Measurements from ENCODE around the gene PLCB4.

The PLCB4 gene

GRCh38 chr20:9075264-9076095 lies 6.6 kb downstream of the PLCB4 start:
- H3K9me2 ChIP-seq (replicated peaks; ENCODE audit: insufficient read depth, low read length): no peaks in the 10 kb centered on the region
- no peaks in the 10 kb centered on the region for H3K9me3 ChIP-seq (ENCODE audit: insufficient read depth, low read length)
- no peak overlapping the region for H3K9ac ChIP-seq (ENCODE audit: low read length)
- H4K20me1 ChIP-seq (ENCODE audit: low read depth, low read length): no peaks in the 10 kb centered on the region
- TF ChIP-seq CTCF (IDR thresholded peaks at IDR 0.05; ENCODE audit: insufficient read depth, low read length, poor library complexity, severe bottlenecking): no peak
- TF ChIP-seq EZH2phosphoT487 (conservative IDR thresholded peaks at IDR 0.05; ENCODE audit: low read length): no peak
- no peak overlapping the region for H2AFZ ChIP-seq (ENCODE audit: low read depth, low read length, severe bottlenecking)
- H3K36me3 ChIP-seq (ENCODE audit: low read length): no peaks in the 10 kb centered on the region
- H3K4me2 ChIP-seq (ENCODE audit: low read depth, low read length, poor library complexity, severe bottlenecking): no peak overlapping the region
- no peak overlapping the region for H3K27ac ChIP-seq (ENCODE audit: low read depth, low read length)
- no peaks in the 10 kb centered on the region for H3K27me3 ChIP-seq (ENCODE audit: low read length)
- H3F3A ChIP-seq (ENCODE audit: insufficient read depth): no peaks in the 10 kb centered on the region
- no peak overlapping the region for H3K4me3 ChIP-seq (ENCODE audit: insufficient read depth, low read length, poor library complexity, severe bottlenecking)
- H3K79me2 ChIP-seq (ENCODE audit: insufficient read depth, low read length): no peaks in the 10 kb centered on the region

GRCh38 chr20:9076440-9076839 lies 7.6 kb downstream of the PLCB4 start:
- Histone ChIP-seq H3K36me3 (ENCODE audit: low read length) (no peaks in the 10 kb centered on the region), H3K27me3 (ENCODE audit: low read length) (no peaks in the 10 kb centered on the region), H3K9ac (ENCODE audit: low read length) (no peak overlapping the region), H3K4me3 (ENCODE audit: insufficient read depth, low read length, poor library complexity, severe bottlenecking) (no peak overlapping the region), H3K4me2 (ENCODE audit: low read depth, low read length, poor library complexity, severe bottlenecking) (no peak overlapping the region), H3K9me2 (replicated peaks; ENCODE audit: insufficient read depth, low read length) (no peaks in the 10 kb centered on the region), H3K79me2 (ENCODE audit: insufficient read depth, low read length) (no peaks in the 10 kb centered on the region), H4K20me1 (ENCODE audit: low read depth, low read length) (no peaks in the 10 kb centered on the region), H3K9me3 (ENCODE audit: insufficient read depth, low read length) (no peaks in the 10 kb centered on the region), H2AFZ (ENCODE audit: low read depth, low read length, severe bottlenecking) (no peak overlapping the region), H3K27ac (ENCODE audit: low read depth, low read length) (no peak overlapping the region), H3F3A (ENCODE audit: insufficient read depth) (no peaks in the 10 kb centered on the region)
- no peak for TF ChIP-seq EZH2phosphoT487 (conservative IDR thresholded peaks at IDR 0.05; ENCODE audit: low read length)
- TF ChIP-seq CTCF (IDR thresholded peaks at IDR 0.05; ENCODE audit: insufficient read depth, low read length, poor library complexity, severe bottlenecking): no peak

GRCh38 chr20:9078826-9079731 lies 10.2 kb downstream of the PLCB4 start:
- Histone ChIP-seq H3K4me3 (ENCODE audit: insufficient read depth, low read length, poor library complexity, severe bottlenecking) (no peak overlapping the region), H3F3A (ENCODE audit: insufficient read depth) (no peaks in the 10 kb centered on the region), H3K36me3 (ENCODE audit: low read length) (no peaks in the 10 kb centered on the region), H3K9me3 (ENCODE audit: insufficient read depth, low read length) (no peaks in the 10 kb centered on the region), H3K9me2 (replicated peaks; ENCODE audit: insufficient read depth, low read length) (no peaks in the 10 kb centered on the region), H3K27me3 (ENCODE audit: low read length) (no peaks in the 10 kb centered on the region), H3K4me2 (ENCODE audit: low read depth, low read length, poor library complexity, severe bottlenecking) (no peak overlapping the region), H3K79me2 (ENCODE audit: insufficient read depth, low read length) (no peaks in the 10 kb centered on the region), H3K27ac (ENCODE audit: low read depth, low read length) (no peak overlapping the region), H2AFZ (ENCODE audit: low read depth, low read length, severe bottlenecking) (no peak overlapping the region), H4K20me1 (ENCODE audit: low read depth, low read length) (no peaks in the 10 kb centered on the region), H3K9ac (ENCODE audit: low read length) (no peak overlapping the region)
- no peak for TF ChIP-seq EZH2phosphoT487 (conservative IDR thresholded peaks at IDR 0.05; ENCODE audit: low read length)
- TF ChIP-seq CTCF (IDR thresholded peaks at IDR 0.05; ENCODE audit: insufficient read depth, low read length, poor library complexity, severe bottlenecking): no peak

All from SU-DHL-6 (cell line).